ENCODE measurements around the gene ADAD2.
"Not testable (repeated sequence)": the region's sequence is repeated elsewhere in the genome, so short reads cannot be mapped to it uniquely, and the experiment has no call there.

The ADAD2 gene

DNA sequence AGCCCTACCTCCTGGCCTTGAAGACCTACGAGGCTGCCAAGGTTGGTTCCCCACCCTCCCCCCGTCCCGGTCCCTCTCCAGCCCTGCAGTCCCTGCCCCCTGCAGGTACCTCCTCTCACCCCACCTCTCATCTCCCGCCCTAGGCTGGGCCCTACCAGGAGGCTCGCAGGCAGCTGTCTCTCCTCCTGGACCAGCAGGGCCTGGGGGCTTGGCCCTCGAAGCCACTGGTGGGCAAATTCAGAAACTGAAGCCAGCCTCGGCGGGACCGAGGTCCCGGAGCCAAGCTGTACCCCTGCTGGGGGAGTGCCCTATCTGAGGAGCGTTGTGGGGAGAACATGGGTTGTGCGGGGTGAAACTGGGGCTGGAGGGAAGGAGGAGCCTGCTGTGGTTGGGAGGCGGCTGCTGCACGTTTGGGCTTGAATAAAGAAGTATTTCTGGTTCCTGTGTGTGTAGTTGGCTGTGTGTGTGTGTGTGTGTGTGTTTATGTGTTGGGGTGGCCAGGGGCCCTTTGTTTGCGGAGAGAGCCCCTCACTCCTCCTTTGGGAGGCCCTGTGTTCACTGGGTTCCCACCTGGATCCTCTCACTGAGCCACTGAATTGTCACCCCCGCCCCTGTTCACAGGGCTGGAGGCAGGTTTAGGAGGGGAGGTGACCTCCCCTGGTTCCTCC lies 5.9 kb downstream of the ADAD2 start:
- FAIRE-seq, result no peak

GRCh38 chr16:84197466-84198128 lies 6.6 kb downstream of the ADAD2 start:
- no peak for FAIRE-seq

- no peak for FAIRE-seq
These were observed 7.4 kb downstream of the ADAD2 start for GRCh38 chr16:84198401-84198800.

GRCh38 chr16:84199097-84199496 lies 8.1 kb downstream of the ADAD2 start:
- FAIRE-seq, result no peak

- FAIRE-seq, result no peak
These were observed 8.9 kb downstream of the ADAD2 start for GRCh38 chr16:84199861-84200260.

DNA sequence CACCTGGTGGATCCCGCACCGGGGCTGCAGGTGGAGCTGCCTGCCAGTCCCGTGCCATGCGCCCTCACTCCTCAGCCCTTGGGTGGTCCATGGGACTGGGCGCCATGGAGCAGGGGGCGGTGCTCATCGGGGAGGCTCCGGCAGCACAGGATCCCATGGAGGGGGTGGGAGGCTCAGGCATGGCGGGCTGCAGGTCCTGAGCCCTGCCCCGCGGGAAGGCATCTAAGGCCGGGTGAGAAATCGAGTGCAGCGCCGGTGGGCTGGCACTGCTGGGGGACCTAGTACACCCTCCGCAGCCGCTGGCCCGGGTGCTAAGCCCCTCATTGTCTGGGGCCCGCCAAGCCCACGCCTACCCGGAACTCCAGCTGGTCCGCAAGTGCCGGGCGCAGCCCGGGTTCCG lies 13.6 kb downstream of the ADAD2 start:
- FAIRE-seq, result not testable (repeated sequence)

- FAIRE-seq, result not testable (repeated sequence)
These were observed 14.2 kb downstream of the ADAD2 start for GRCh38 chr16:84205123-84205522.

- FAIRE-seq, result no peak
These were observed 15.2 kb downstream of the ADAD2 start for GRCh38 chr16:84205976-84206691.

DNA sequence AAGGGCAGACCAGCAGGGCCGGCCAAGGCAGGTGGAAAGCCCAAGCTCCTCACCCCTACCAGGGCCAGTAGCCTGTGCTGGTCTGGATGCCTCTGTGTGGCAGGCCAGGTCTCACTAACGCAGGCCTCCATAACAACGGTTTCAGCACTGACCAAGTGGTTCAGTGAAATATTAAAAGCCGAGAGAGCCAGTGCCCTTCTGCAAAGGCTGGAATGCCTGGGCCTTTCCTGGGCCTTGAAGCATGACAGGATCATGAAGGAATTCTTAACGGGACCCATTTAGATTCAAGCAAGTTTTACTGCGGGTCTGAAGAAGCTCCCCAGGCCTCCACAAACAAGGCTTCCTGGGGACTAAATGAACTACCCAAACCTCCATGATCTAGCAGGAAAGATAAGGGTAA lies 16.3 kb downstream of the ADAD2 start:
- FAIRE-seq, result no peak

DNA sequence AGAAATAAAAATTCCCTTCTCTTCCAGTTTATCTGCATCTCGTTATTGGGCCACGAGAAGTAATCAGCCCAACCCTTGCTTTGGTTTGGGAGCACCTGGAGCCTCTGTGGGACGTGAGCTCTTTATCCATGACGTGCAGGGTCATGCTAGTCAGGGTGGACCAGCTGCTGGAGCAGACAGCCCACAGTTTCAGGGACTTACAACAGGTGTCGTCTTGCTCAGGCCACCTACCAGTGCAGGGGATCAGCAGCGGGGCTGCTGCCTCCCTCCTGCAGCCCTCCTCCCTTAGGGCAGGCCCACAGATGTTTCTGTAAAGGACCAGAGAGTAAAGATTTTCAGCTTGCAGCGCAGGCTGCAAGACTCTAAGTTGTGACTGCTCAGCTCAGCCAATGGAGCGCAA lies 16.9 kb downstream of the ADAD2 start:
- FAIRE-seq, result no peak

- no peak for FAIRE-seq
These were observed 19.0 kb downstream of the ADAD2 start for GRCh38 chr16:84209989-84210388.

GRCh38 chr16:84212154-84212553 lies 21.2 kb downstream of the ADAD2 start:
- FAIRE-seq, result no peak

DNA sequence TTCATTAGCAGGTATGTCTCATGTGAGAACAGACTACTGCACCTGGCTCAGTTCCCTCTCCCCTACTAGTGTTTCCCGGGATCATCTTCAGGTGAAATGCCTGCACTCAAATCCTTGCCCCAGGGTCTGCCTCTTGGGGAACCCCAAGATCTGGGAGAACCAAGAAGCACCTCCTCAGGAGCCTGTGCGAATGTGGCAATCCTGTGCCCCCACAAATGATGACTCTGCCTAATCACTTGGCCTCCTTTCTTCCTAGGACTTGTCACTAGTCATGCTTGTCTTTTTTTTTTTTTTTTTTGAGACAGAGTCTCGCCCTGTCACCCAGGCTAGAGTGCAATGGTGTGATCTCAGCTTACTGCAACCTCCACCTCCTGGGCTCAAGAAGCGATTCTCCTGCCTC lies 21.7 kb downstream of the ADAD2 start:
- FAIRE-seq, result no peak

- no peak for FAIRE-seq
These were observed 23.6 kb downstream of the ADAD2 start for GRCh38 chr16:84214451-84215066.

DNA sequence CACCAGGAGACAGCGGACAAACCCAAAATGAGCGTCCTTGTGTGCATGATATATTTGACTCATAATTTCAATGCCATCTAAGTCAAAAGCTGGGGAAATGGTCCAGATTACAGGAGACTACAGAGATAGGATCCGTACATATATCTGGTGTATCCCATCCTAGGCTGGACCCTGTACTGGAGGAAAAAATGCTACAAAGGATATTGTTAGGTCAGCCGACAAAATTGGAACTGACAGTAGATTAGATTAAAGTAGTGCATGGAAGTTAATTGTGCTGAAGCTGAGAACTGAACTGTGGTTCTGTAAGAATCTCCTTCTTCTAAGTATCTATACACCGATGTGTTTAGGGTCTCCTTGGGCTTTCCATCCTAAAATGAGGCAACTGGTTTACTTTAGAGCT lies 24.6 kb downstream of the ADAD2 start:
- no peak for FAIRE-seq

GRCh38 chr16:84216144-84216543 lies 25.2 kb downstream of the ADAD2 start:
- FAIRE-seq, result not testable (repeated sequence)

DNA sequence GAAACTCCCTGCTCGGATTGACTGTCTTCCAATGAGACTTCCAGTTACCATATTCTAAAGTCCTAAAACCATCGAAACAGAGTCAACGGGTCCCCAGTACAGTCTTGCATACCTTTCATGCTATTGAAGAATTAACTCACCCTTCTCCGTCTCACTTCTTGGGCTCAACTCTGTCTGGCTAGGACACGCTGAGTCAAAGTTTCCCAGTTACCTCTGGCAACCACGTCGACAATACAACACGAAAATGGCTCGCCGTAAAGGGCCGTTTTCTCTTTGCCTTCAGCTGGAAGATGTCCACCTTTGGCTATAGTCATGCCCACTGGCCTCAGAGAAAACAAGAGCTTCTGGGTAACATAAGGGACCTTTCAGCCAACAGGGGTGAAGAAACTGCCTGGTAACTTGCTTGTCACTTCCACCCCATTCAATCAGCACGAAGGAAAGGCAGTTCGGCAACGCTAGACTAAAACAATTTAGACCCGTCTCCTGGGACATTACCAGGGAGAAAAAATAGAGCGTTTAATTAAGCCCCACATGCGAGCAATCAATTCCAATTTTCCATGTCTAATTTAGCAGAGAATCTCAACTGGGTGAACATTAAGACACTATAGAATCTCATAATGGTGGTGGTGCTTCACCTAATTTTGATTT lies 27.3 kb downstream of the ADAD2 start:
- no peak for FAIRE-seq

DNA sequence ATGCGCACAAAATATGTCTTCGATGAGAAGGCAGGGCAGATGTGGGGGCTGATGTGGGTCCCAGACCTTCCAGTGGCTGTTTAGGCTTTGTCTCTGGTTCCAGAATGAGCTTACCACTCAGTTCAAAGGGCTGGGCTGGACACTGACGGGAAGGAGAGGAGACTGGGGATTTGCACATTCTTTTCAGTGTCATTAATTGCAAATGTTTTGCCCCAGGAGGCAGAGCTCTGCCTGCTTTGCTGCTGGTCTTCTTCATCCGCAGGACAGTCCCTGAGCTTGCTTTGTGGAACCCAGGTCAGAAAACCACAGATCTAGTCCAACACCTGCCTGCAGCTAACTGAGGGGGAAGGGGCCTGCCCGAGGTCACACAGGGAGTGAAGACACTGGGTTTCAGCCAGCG lies 28.0 kb downstream of the ADAD2 start:
- no peak for FAIRE-seq

DNA sequence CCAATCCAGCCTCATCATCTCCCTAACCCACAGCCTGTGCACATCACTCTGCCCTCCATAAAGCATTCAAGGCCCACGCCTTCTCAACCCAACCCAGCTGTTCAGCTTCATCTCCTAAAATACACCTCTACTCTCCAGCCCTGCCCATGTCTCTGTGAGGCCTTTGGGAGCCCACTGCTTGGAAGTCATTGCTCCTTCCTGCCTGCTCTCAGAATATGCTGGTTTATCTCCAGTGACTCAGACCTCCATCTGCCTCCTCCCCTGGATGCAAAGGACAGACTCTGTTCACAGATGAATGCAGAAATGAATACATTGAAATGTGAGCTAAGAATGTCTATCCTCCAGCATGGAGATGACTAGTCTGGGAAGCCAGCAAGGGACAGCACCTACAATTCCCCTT lies 29.9 kb downstream of the ADAD2 start:
- FAIRE-seq, result no peak

- FAIRE-seq, result no peak
These were observed 32.5 kb downstream of the ADAD2 start for GRCh38 chr16:84223456-84223855.

- no peak for FAIRE-seq
These were observed 33.6 kb downstream of the ADAD2 start for GRCh38 chr16:84224554-84224953.

GRCh38 chr16:84225126-84225525 lies 34.2 kb downstream of the ADAD2 start:
- FAIRE-seq, result no peak

GRCh38 chr16:84225571-84225970 lies 34.6 kb downstream of the ADAD2 start:
- no peak for FAIRE-seq

All from colon (tissue), 2 donors.